ENCODE results near the gene C2CD2. TPM values are rescaled to one million over a fixed set of nuclear protein-coding genes. Genes with fewer than 3 reads are reported as not detected.
A peak's percentile ranks its signal among the peaks of the same experiment; 100 is the strongest.

C2CD2 gene
- total and polyA plus RNA-seq, 12 donors = 175 to 439 (median 284) TPM

DNA sequence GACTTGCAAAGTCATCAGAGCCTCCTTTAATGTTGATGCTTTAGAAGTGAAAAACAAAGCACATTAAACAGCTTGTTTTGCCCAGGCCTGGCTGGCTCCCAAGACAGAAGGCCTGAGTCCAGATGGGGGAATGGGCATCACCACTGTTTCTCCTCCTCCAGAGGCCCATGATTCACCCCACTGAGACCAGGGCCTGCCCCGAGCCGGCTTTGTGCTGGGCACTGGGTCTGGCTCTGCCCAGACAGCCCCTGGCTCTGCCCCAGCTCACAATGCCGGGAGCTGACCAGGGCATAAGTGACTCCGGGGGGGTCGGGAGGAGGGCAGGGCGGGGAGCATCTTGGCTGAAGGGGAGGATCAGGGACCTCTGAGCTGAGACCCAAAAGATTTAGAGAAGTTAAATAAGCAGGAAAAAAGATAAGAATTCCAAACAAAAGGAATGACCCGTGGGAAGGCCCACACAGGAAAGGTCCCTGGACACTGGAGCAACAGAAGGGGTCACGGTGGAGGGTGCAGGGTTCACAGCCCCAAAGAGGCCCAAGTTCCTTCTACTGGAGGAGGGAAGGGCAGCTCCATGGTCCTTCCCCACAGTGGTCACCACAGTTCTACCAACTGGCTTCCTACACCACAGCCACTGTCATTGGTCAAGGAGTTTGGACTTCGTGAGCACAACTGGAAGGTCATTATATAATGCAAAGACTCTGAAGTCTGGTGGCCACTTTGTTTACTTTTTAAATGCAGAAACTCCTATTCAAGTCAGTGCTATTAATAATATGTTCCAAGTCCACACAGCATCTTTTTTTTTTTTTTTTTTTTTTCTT, 5.5 kb downstream of the C2CD2 start:
- peaks cover 0 to 3% of the 10 kb centered on the region in 2 donors for H3K36me3 ChIP-seq (replicated peaks in 1 of 2)
- TF ChIP-seq POLR2A (IDR thresholded peaks at IDR 0.05) = peak in 1 of 2 donors; percentile 66
- TF ChIP-seq, protein P1, sequence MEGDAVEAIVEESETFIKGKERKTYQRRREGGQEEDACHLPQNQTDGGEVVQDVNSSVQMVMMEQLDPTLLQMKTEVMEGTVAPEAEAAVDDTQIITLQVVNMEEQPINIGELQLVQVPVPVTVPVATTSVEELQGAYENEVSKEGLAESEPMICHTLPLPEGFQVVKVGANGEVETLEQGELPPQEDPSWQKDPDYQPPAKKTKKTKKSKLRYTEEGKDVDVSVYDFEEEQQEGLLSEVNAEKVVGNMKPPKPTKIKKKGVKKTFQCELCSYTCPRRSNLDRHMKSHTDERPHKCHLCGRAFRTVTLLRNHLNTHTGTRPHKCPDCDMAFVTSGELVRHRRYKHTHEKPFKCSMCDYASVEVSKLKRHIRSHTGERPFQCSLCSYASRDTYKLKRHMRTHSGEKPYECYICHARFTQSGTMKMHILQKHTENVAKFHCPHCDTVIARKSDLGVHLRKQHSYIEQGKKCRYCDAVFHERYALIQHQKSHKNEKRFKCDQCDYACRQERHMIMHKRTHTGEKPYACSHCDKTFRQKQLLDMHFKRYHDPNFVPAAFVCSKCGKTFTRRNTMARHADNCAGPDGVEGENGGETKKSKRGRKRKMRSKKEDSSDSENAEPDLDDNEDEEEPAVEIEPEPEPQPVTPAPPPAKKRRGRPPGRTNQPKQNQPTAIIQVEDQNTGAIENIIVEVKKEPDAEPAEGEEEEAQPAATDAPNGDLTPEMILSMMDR (IDR thresholded peaks at IDR 0.05) = no peak
- WGBS, 4 donors = 14 to 25% (median 16%) methylated on average over 9 of the region's 9 CpGs
- peaks cover 74 to 89% of the 10 kb centered on the region in 2 donors for H3K4me1 ChIP-seq (replicated peaks in 1 of 2)
- H3K9me3 ChIP-seq (replicated peaks in 1 of 3) = no peaks in the 10 kb centered on the region
- peak; percentile 72 to 93 (median 90) for DNase-seq
- no peaks in the 10 kb centered on the region for H3K27me3 ChIP-seq
- intact Hi-C loops (cut with DNase I) = no loop called here
- H3K27ac ChIP-seq = peak overlapping the region; percentile 77 to 97 (median 96)
- H3K4me3 ChIP-seq = peak overlapping the region in 1 of 4 donors; percentile 30

DNA sequence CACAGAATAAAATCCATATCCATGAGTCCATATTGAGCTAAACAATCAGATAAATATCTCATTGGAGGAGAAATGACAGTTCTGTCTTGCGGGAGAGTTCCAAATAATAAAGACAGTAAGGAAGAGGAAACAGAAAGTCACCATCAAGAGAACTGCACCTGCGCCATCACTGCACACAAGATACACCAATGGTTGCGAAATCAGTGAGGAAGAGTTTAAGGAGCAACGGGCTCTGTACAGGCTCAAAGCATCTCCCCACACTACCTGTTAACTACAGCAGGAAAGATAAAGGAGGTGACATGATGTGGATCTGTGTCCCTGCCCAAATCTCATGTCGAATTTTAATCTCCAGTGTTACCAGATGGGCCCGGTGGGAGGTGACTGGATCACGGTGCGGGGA, 7.8 kb downstream of the C2CD2 start:
- Histone ChIP-seq H3K9me3 (replicated peaks in 1 of 3) (no peaks in the 10 kb centered on the region), H3K36me3 (replicated peaks in 1 of 2) (peaks cover 0 to 16% of the 10 kb centered on the region in 2 donors), H3K4me3 (no peak overlapping the region), H3K27ac (peak overlapping the region; percentile 51 to 97 (median 96)), H3K4me1 (replicated peaks in 1 of 2) (peaks cover 57 to 72% of the 10 kb centered on the region in 2 donors), H3K27me3 (no peaks in the 10 kb centered on the region)
- intact Hi-C loops (cut with DNase I) = no loop called here
- TF ChIP-seq, protein P1 (IDR thresholded peaks at IDR 0.05) = no peak
- TF ChIP-seq POLR2A (IDR thresholded peaks at IDR 0.05) = no peak
- no peak for DNase-seq
- WGBS, 4 donors = 58 to 67% (median 62%) methylated on average over 8 of the region's 8 CpGs

DNA sequence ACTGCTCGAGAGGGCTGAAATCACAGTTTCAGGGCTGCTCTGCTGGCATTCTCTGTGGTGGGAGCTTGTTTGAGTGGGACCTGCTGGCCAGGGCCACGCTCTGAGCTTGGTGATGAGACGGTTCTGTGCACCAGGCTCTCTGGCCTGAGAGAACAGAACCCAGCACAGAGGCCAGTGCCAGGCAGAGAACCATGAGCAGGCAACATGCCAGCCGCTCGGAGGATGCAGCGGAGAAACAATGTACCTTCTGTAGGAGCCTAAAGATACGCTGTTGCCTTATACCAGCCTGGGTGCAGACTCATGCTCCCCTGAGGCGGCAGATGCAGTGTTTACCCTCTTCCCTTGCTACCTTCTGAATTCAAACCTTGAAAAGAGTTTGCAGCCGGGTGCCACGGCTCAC, 10.0 kb downstream of the C2CD2 start:
- H3K27ac ChIP-seq = peak overlapping the region; percentile 10 to 97 (median 84)
- H3K4me1 ChIP-seq (replicated peaks in 1 of 2) = peaks cover 37 to 50% of the 10 kb centered on the region in 2 donors
- H3K9me3 ChIP-seq (replicated peaks in 1 of 3) = no peaks in the 10 kb centered on the region
- TF ChIP-seq, protein P1 (IDR thresholded peaks at IDR 0.05) = no peak
- TF ChIP-seq POLR2A (IDR thresholded peaks at IDR 0.05) = no peak
- DNase-seq = peak in 2 of 7 donors; percentile 62 to 65
- H3K36me3 ChIP-seq (replicated peaks in 1 of 2) = peaks cover 0 to 33% of the 10 kb centered on the region in 2 donors
- intact Hi-C loops (cut with DNase I) = no loop called here
- no peaks in the 10 kb centered on the region for H3K27me3 ChIP-seq
- 56 to 71% (median 62%) methylated on average over 5 to 10 of the region's 10 CpGs for WGBS, 4 donors
- H3K4me3 ChIP-seq = peak overlapping the region in 1 of 4 donors; percentile 13

GRCh38 chr21:41942457-41942856, 11.4 kb downstream of the C2CD2 start:
- no peak for DNase-seq
- 75 to 85% (median 78%) methylated on average over 3 to 9 of the region's 9 CpGs for WGBS, 4 donors

More at GRCh38 chr21:41942457-41942856, 11.4 kb downstream of the C2CD2 start:
- H3K36me3 ChIP-seq (replicated peaks in 1 of 2) = peaks cover 0 to 35% of the 10 kb centered on the region in 2 donors
- no peak overlapping the region for H3K4me3 ChIP-seq
- no peaks in the 10 kb centered on the region for H3K9me3 ChIP-seq (replicated peaks in 1 of 3)
- TF ChIP-seq, protein P1 (IDR thresholded peaks at IDR 0.05) = no peak
- peak overlapping the region in 3 of 5 donors; percentile 27 to 97 (median 84) for H3K27ac ChIP-seq
- no peaks in the 10 kb centered on the region for H3K27me3 ChIP-seq
- intact Hi-C loops (cut with DNase I) = no loop called here
- H3K4me1 ChIP-seq (replicated peaks in 1 of 2) = peaks cover 23 to 37% of the 10 kb centered on the region in 2 donors

Measured in adrenal gland (tissue), 12 donors.